H9 (cell line): ENCODE measurements around the gene CD209. TPM values are rescaled to one million over a fixed set of nuclear protein-coding genes. Genes with fewer than 3 reads are reported as not detected.
A peak's percentile ranks its signal among the peaks of the same experiment; 100 is the strongest.

Experiments
- DNase-seq: peaks from one replicate; pipeline ENCODE4 v3.0.0-alpha.2; 2017
- H2AFZ ChIP-seq: one replicate; pipeline ENCODE4 v1.6.1; 2013; ENCODE audit warnings: mild to moderate bottlenecking, low read length, control low read depth, moderate library complexity
- H2AK5ac ChIP-seq: 2 replicates; pipeline ENCODE4 v1.6.1; 2013; ENCODE audit warnings: low read length, control low read depth, mixed read lengths; ENCODE audit not compliant: insufficient read length
- H2BK120ac ChIP-seq: one replicate; pipeline ENCODE4 v1.6.1; 2013; ENCODE audit warnings: low read depth, mild to moderate bottlenecking, low read length, control low read depth, inconsistent platforms; ENCODE audit not compliant: poor library complexity, severe bottlenecking
- H2BK12ac ChIP-seq: 2 replicates; pipeline ENCODE4 v1.6.1; 2013; ENCODE audit warnings: low read length, control low read depth, mixed read lengths, low read depth; ENCODE audit not compliant: insufficient read length
- H2BK15ac ChIP-seq: 2 replicates; pipeline ENCODE4 v1.6.1; 2013; ENCODE audit warnings: low read depth, low read length, control low read depth
- H2BK20ac ChIP-seq: one replicate; pipeline ENCODE4 v1.6.1; 2013; ENCODE audit warnings: low read depth, mild to moderate bottlenecking, low read length, control low read depth, inconsistent platforms; ENCODE audit not compliant: poor library complexity, severe bottlenecking
- H2BK5ac ChIP-seq: 2 replicates; pipeline ENCODE4 v1.6.1; 2013; ENCODE audit warnings: low read length, control low read depth, mixed read lengths; ENCODE audit not compliant: insufficient read length
- H3K14ac ChIP-seq: 2 replicates; pipeline ENCODE4 v1.6.1; 2013; ENCODE audit warnings: low read length, control low read depth; ENCODE audit not compliant: insufficient read depth
- H3K18ac ChIP-seq: 2 replicates; pipeline ENCODE4 v1.6.1; 2013; ENCODE audit warnings: low read depth, mild to moderate bottlenecking, mixed read lengths, low read length, control low read depth; ENCODE audit not compliant: insufficient read length
- H3K23ac ChIP-seq: 2 replicates; pipeline ENCODE4 v1.6.1; 2013; ENCODE audit warnings: low read length, control low read depth, mixed read lengths, low read depth; ENCODE audit not compliant: insufficient read length
- H3K23me2 ChIP-seq: 2 replicates; pipeline ENCODE4 v1.6.1; 2013; ENCODE audit warnings: low read depth, mild to moderate bottlenecking, mixed read lengths, low read length, control low read depth; ENCODE audit not compliant: insufficient read length, poor library complexity, severe bottlenecking
- H3K27ac ChIP-seq: 2 replicates; pipeline ENCODE4 v1.5.1; 2013; ENCODE audit warnings: low read length, control low read depth, mixed read lengths, low read depth; ENCODE audit not compliant: insufficient read length
- H3K27me3 ChIP-seq: 2 replicates; pipeline ENCODE4 v1.6.1; 2013; ENCODE audit warnings: low read length, control low read depth, inconsistent platforms; ENCODE audit not compliant: insufficient read depth
- H3K4ac ChIP-seq: 2 replicates; pipeline ENCODE4 v1.6.1; 2013; ENCODE audit warnings: low read depth, mild to moderate bottlenecking, control low read depth, inconsistent platforms, low read length, moderate library complexity
- H3K4me1 ChIP-seq: 2 replicates; pipeline ENCODE4 v1.6.1; 2013; ENCODE audit warnings: low read length, control low read depth, inconsistent platforms; ENCODE audit not compliant: insufficient read depth
- H3K4me2 ChIP-seq: 2 replicates; pipeline ENCODE4 v1.6.1; 2013; ENCODE audit warnings: low read length, control low read depth, mixed read lengths; ENCODE audit not compliant: insufficient read length, insufficient read depth
- H3K56ac ChIP-seq: 2 replicates; pipeline ENCODE4 v1.6.1; 2013; ENCODE audit warnings: low read depth, mild to moderate bottlenecking, mixed read lengths, low read length, control low read depth; ENCODE audit not compliant: insufficient read length
- H3K79me1 ChIP-seq: 2 replicates; pipeline ENCODE4 v1.6.1; 2013; ENCODE audit warnings: low read depth, mild to moderate bottlenecking, moderate library complexity, low read length, control low read depth, inconsistent platforms; ENCODE audit not compliant: insufficient read depth, poor library complexity, severe bottlenecking
- H3K79me2 ChIP-seq: 2 replicates; pipeline ENCODE4 v1.6.1; 2013; ENCODE audit warnings: low read length, control low read depth, inconsistent platforms; ENCODE audit not compliant: insufficient read depth
- H3K9ac ChIP-seq: 2 replicates; pipeline ENCODE4 v1.6.1; 2013; ENCODE audit warnings: low read length, control low read depth, mixed read lengths; ENCODE audit not compliant: insufficient read length; ENCODE audit errors: extremely low read depth
- H3K9me3 ChIP-seq: one replicate; pipeline ENCODE4 v1.6.1; 2013; ENCODE audit warnings: low read depth, low read length, inconsistent platforms; ENCODE audit not compliant: control insufficient read depth
- H3T11ph ChIP-seq: one replicate; pipeline ENCODE4 v1.6.1; 2013; ENCODE audit warnings: mild to moderate bottlenecking, low read length, control low read depth, inconsistent platforms
- H4K20me1 ChIP-seq: one replicate; pipeline ENCODE4 v1.6.1; 2013; ENCODE audit not compliant: control insufficient read depth, insufficient read length, insufficient read depth
- H4K5ac ChIP-seq: 2 replicates; pipeline ENCODE4 v1.6.1; 2013; ENCODE audit warnings: low read depth, mild to moderate bottlenecking, mixed read lengths, low read length, control low read depth; ENCODE audit not compliant: insufficient read length
- H4K8ac ChIP-seq: replicated peaks from 2 replicates; pipeline ENCODE4 v1.6.1; 2013; ENCODE audit warnings: low read length, control low read depth, mixed read lengths, low read depth; ENCODE audit not compliant: insufficient read length
- H4K91ac ChIP-seq: 2 replicates; pipeline ENCODE4 v1.6.1; 2013; ENCODE audit warnings: low read depth, mild to moderate bottlenecking, moderate library complexity, mixed read lengths, low read length, control low read depth; ENCODE audit not compliant: insufficient read length
- H3K27ac Mint-ChIP-seq, 3 experiments: 2 replicates in 2 of 3; 3 replicates in 1 of 3; pipeline ENCODE4 v1.8.0; 2020 to 2021; ENCODE audit warnings: mixed read lengths in 3 of 3, mild to moderate bottlenecking in 1 of 3, moderate library complexity in 1 of 3
- H3K27me3 Mint-ChIP-seq: 2 replicates; pipeline ENCODE4 v1.8.0; 2021; ENCODE audit warnings: low read depth, mild to moderate bottlenecking, moderate library complexity, mixed read lengths
- H3K36me3 Mint-ChIP-seq, 3 experiments: 2 replicates in 2 of 3; 3 replicates in 1 of 3; pipeline ENCODE4 v1.8.0; 2020 to 2021; ENCODE audit warnings: low read depth in 3 of 3, mixed read lengths in 3 of 3; ENCODE audit not compliant: insufficient read depth in 1 of 3
- H3K4me1 Mint-ChIP-seq, 2 experiments: 2 replicates each; pipeline ENCODE4 v1.8.0; 2020; ENCODE audit warnings: mixed read lengths in 2 of 2
- H3K4me3 Mint-ChIP-seq, 2 experiments: 2 replicates in 1 of 2; 3 replicates in 1 of 2; pipeline ENCODE4 v1.8.0; 2020 to 2021; ENCODE audit warnings: mild to moderate bottlenecking in 2 of 2, mixed read lengths in 2 of 2, moderate library complexity in 1 of 2
- H3K9me3 Mint-ChIP-seq, 2 experiments: 2 replicates in 1 of 2; 3 replicates in 1 of 2; pipeline ENCODE4 v1.8.0; 2020; ENCODE audit warnings: mild to moderate bottlenecking in 2 of 2, mixed read lengths in 2 of 2, moderate library complexity in 1 of 2
- WGBS: extraction: QIAGEN DNeasy Blood & Tissue Kit; methylation state at CpG from one replicate; pipeline ENCODE4 v1.1.7; 2013; ENCODE audit warnings: missing lambda C conversion rate, low lambda C conversion rate, mixed read lengths; ENCODE audit not compliant: insufficient read length; ENCODE audit errors: extremely low coverage; 5-methylcytosine and 5-hydroxymethylcytosine counted together
- total RNA-seq: library from RNA; stranded (reverse); gene quantifications from 2 replicates; pipeline ENCODE4 v1.2.1, GENCODE V29; 2021
- TF ChIP-seq, protein P1 (sequence below): fragments of 200-600 bp; sonication (generic); conservative IDR thresholded peaks from 3 replicates; pipeline ENCODE4 v1.8.0; 2021; ENCODE audit warnings: antibody characterized with exemption, mild to moderate bottlenecking

The CD209 gene
- total RNA-seq, 1 experiment from 2014 or later = not detected

DNA sequence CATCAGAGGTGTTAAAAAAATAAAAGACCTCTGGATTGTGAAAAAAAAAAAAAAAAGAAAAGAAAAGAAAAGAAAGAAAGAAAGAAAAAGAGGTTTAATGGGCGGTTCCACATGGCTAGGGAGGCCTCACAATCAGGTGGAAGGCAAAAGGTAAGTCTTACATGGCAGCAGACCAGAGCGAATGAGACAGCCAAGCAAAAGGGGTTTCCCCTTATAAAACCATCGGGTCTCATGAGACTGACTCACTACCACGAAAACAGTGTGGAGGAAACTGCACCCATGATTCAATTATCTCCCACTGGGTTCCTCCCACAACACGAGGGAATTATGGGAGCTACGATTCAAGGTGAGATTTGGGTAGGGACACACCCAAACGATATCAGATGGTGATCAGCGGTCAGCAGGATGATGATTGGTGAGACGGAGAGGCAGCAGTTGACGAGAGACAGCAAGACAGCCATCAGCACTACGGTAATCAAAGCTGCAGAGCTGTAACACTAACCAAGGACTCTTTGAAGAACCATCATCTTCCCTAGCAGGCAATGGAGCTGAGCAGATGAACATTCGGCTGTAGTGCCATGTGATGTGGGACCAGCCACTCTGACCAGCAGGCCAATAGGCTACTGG is 3.9 kb upstream of the CD209 start:
- H3K9me3 ChIP-seq = no peaks in the 10 kb centered on the region
- no peak overlapping the region for H2BK5ac ChIP-seq
- H3K18ac ChIP-seq = peak overlapping the region; percentile 11
- WGBS = no CpG with 5 or more reads among the region's 12 CpGs
- H3K4me1 Mint-ChIP-seq = peaks cover 25 to 32% of the 10 kb centered on the region in 2 experiments
- H3K9ac ChIP-seq = no peak overlapping the region
- no peaks in the 10 kb centered on the region for H4K20me1 ChIP-seq
- H3K56ac ChIP-seq = no peak overlapping the region
- H2BK15ac ChIP-seq = no peak overlapping the region
- H3K4me1 ChIP-seq = peaks cover 6% of the 10 kb centered on the region; the same call in 1 of the 2 replicates
- no peak overlapping the region for H3K14ac ChIP-seq
- H2BK120ac ChIP-seq = no peak overlapping the region
- no peak overlapping the region for H2AFZ ChIP-seq
- H3K23ac ChIP-seq = no peak overlapping the region
- no peak overlapping the region for H3K27ac ChIP-seq
- no peaks in the 10 kb centered on the region for H3K79me1 ChIP-seq
- no peak overlapping the region for H3T11ph ChIP-seq
- H3K36me3 Mint-ChIP-seq = peaks cover 0 to 6% (median 2%) of the 10 kb centered on the region in 3 experiments; a peak in 6 of 7 replicates
- no peaks in the 10 kb centered on the region for H3K23me2 ChIP-seq
- H3K27me3 Mint-ChIP-seq = peaks cover 16% of the 10 kb centered on the region
- H4K8ac ChIP-seq = no peak overlapping the region
- no peaks in the 10 kb centered on the region for H3K79me2 ChIP-seq
- H2BK12ac ChIP-seq = no peak overlapping the region
- no peak overlapping the region for H3K4ac ChIP-seq
- H3K27me3 ChIP-seq = no peaks in the 10 kb centered on the region
- H2BK20ac ChIP-seq = no peak overlapping the region
- H4K5ac ChIP-seq = no peak overlapping the region
- TF ChIP-seq, protein P1, sequence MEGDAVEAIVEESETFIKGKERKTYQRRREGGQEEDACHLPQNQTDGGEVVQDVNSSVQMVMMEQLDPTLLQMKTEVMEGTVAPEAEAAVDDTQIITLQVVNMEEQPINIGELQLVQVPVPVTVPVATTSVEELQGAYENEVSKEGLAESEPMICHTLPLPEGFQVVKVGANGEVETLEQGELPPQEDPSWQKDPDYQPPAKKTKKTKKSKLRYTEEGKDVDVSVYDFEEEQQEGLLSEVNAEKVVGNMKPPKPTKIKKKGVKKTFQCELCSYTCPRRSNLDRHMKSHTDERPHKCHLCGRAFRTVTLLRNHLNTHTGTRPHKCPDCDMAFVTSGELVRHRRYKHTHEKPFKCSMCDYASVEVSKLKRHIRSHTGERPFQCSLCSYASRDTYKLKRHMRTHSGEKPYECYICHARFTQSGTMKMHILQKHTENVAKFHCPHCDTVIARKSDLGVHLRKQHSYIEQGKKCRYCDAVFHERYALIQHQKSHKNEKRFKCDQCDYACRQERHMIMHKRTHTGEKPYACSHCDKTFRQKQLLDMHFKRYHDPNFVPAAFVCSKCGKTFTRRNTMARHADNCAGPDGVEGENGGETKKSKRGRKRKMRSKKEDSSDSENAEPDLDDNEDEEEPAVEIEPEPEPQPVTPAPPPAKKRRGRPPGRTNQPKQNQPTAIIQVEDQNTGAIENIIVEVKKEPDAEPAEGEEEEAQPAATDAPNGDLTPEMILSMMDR = no peak
- no peak overlapping the region for H4K91ac ChIP-seq
- H2AK5ac ChIP-seq = no peak overlapping the region
- H3K4me2 ChIP-seq = no peak overlapping the region
- no peak overlapping the region for H3K27ac Mint-ChIP-seq
- no peak overlapping the region; a peak in 1 of 5 replicates for H3K4me3 Mint-ChIP-seq
- H3K9me3 Mint-ChIP-seq = peaks cover 11 to 32% of the 10 kb centered on the region in 2 experiments
- no peak for DNase-seq
